Erythroblast (primary cell): ENCODE results near the gene RASAL3.

Experiments used
- GATA1 ChIP-seq: IDR thresholded peaks from 2 replicates; pipeline ENCODE4 v1.6.1; 2011; ENCODE audit warnings: low read depth, mild to moderate bottlenecking, control low read depth, low read length, moderate library complexity
- POLR2A ChIP-seq: IDR thresholded peaks from 2 replicates; pipeline ENCODE4 v1.6.1; 2011; ENCODE audit warnings: mild to moderate bottlenecking, low read length

DNA sequence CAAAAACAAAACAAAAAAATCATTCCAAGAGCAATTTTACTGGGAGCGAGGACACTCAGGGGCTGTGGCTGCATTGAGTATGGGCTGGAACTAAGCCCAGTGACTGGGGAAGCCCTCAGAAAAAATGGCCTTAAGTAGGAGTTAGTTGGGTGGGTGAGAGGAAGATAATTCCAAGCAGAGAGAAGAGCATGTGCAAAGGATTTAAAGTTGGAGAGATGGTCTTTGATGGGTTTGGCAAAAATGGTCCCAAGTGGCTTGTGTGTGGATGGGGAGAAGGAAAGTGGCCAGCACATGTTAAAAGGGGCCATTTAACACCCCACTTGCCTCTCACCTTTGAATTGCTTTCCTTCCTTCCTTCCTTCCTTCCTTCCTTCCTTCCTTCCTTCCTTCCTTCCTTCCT, 37.3 kb upstream of the RASAL3 start:
- TF ChIP-seq POLR2A, result no peak
- no peak for TF ChIP-seq GATA1
